WTC11 (cell line): ENCODE measurements around the gene YPEL4. TPM values are rescaled to one million over a fixed set of nuclear protein-coding genes. Genes with fewer than 3 reads are reported as not detected.

Experiments used
- ATAC-seq: fragments of 200-7000 bp; cut with Tn5 transposase; 2 replicates; pipeline ENCODE4 v1.10.0; 2021; ENCODE audit warnings: mild to moderate bottlenecking, moderate library complexity
- CTCF ChIA-PET: fragments of 300-600 bp; sonication (Branson Sonifier 250); formaldehyde crosslinking; loops from one replicate; lab custom pipeline; 2021; ENCODE audit warnings: antibody characterized with exemption; lab: Charles Lee
- POLR2A ChIA-PET: fragments of 350-600 bp; sonication (Branson Sonifier 250); formaldehyde crosslinking; loops from one replicate; lab custom pipeline; 2021; ENCODE audit warnings: antibody characterized with exemption; lab: Charles Lee
- DNase-seq: peaks from one replicate; pipeline ENCODE4 v3.0.0; 2021; ENCODE audit warnings: low spot score
- H3K27ac Mint-ChIP-seq: 2 replicates; pipeline ENCODE4 v1.8.0; 2021; ENCODE audit warnings: mixed read lengths
- H3K27me3 Mint-ChIP-seq: 2 replicates; pipeline ENCODE4 v1.8.0; 2021; ENCODE audit warnings: low read depth, mild to moderate bottlenecking, moderate library complexity, mixed read lengths
- H3K36me3 Mint-ChIP-seq: 2 replicates; pipeline ENCODE4 v1.8.0; 2021; ENCODE audit warnings: mixed read lengths
- H3K4me1 Mint-ChIP-seq: 2 replicates; pipeline ENCODE4 v1.8.0; 2022; ENCODE audit warnings: mixed read lengths
- H3K4me3 Mint-ChIP-seq: 2 replicates; pipeline ENCODE4 v1.8.0; 2021; ENCODE audit warnings: mild to moderate bottlenecking, moderate library complexity, mixed read lengths
- H3K9me3 Mint-ChIP-seq: 2 replicates; pipeline ENCODE4 v1.8.0; 2021; ENCODE audit warnings: mixed read lengths
- ATF1 ChIP-seq: sonication (generic); formaldehyde crosslinking; IDR thresholded peaks from 2 replicates; pipeline ENCODE4 v1.8.1; 2023; ENCODE audit warnings: mild to moderate bottlenecking, moderate library complexity, missing genetic modification reagents
- FOXK1 ChIP-seq: sonication (generic); formaldehyde crosslinking; IDR thresholded peaks from 2 replicates; pipeline ENCODE4 v1.8.0; 2022; ENCODE audit warnings: mild to moderate bottlenecking, moderate library complexity, missing genetic modification reagents
- JAZF1 ChIP-seq: fragments of 250-450 bp; sonication (Bioruptor Pico); IDR thresholded peaks from 2 replicates; pipeline ENCODE4 v1.9.0; 2021; ENCODE audit warnings: moderate library complexity, mild to moderate bottlenecking, inconsistent platforms
- RELA ChIP-seq: sonication (generic); formaldehyde crosslinking; IDR thresholded peaks from 2 replicates; pipeline ENCODE4 v1.8.1; 2022; ENCODE audit warnings: missing genetic modification reagents, mild to moderate bottlenecking, borderline replicate concordance
- TP53 ChIP-seq: sonication (generic); formaldehyde crosslinking; IDR thresholded peaks from 2 replicates; pipeline ENCODE4 v1.8.1; 2023; ENCODE audit warnings: mild to moderate bottlenecking, missing genetic modification reagents
- ZBTB21 ChIP-seq: sonication (generic); formaldehyde crosslinking; IDR thresholded peaks from 2 replicates; pipeline ENCODE4 v1.8.1; 2023; ENCODE audit warnings: mild to moderate bottlenecking, missing genetic modification reagents, borderline replicate concordance
- ZNF671 ChIP-seq: fragments of 250-450 bp; sonication (Bioruptor Pico); IDR thresholded peaks from 2 replicates; pipeline ENCODE4 v1.8.0; 2021; ENCODE audit warnings: mild to moderate bottlenecking
- total RNA-seq: library from RNA; stranded (reverse); gene quantifications from 3 replicates; pipeline ENCODE4 v1.2.3, GENCODE V29; 2021
- TF ChIP-seq, protein P1 (sequence below): sonication (generic); formaldehyde crosslinking; IDR thresholded peaks from 2 replicates; pipeline ENCODE4 v1.8.1; 2023; ENCODE audit warnings: mild to moderate bottlenecking, moderate library complexity, missing genetic modification reagents
- TF ChIP-seq, protein P2 (sequence below): fragments of 250-450 bp; sonication (Bioruptor Pico); conservative IDR thresholded peaks from 2 replicates; pipeline ENCODE4 v1.9.0; 2021; ENCODE audit warnings: mild to moderate bottlenecking
- TF ChIP-seq, protein P3 (sequence below): fragments of 200-600 bp; IDR thresholded peaks from 2 replicates; pipeline ENCODE4 v1.8.0; 2022; ENCODE audit warnings: antibody characterized with exemption
- TF ChIP-seq, protein P4 (sequence below): sonication (generic); formaldehyde crosslinking; IDR thresholded peaks from 2 replicates; pipeline ENCODE4 v1.8.1; 2023; ENCODE audit warnings: mild to moderate bottlenecking, missing genetic modification reagents
- TF ChIP-seq, protein P5 (sequence below): sonication (generic); formaldehyde crosslinking; IDR thresholded peaks from 2 replicates; pipeline ENCODE4 v1.8.1; 2022; ENCODE audit warnings: low read depth, mild to moderate bottlenecking, moderate library complexity, missing genetic modification reagents, borderline replicate concordance
- TF ChIP-seq, protein P6 (sequence below): sonication (generic); formaldehyde crosslinking; IDR thresholded peaks from 2 replicates; pipeline ENCODE4 v1.8.0; 2022; ENCODE audit warnings: mild to moderate bottlenecking, missing genetic modification reagents
- TF ChIP-seq, protein P7 (sequence below): sonication (generic); formaldehyde crosslinking; IDR thresholded peaks from 2 replicates; pipeline ENCODE4 v1.8.1; 2022; ENCODE audit warnings: mild to moderate bottlenecking, missing genetic modification reagents, moderate library complexity, borderline replicate concordance
- TF ChIP-seq, protein P8 (sequence below): fragments of 250-450 bp; sonication (Bioruptor Pico); IDR thresholded peaks from 2 replicates; pipeline ENCODE4 v1.9.0; 2021; ENCODE audit warnings: mild to moderate bottlenecking, borderline replicate concordance
- TF ChIP-seq, protein P9 (sequence below): sonication (generic); formaldehyde crosslinking; IDR thresholded peaks from 2 replicates; pipeline ENCODE4 v1.8.1; 2023; ENCODE audit warnings: mild to moderate bottlenecking, missing genetic modification reagents, moderate library complexity

The YPEL4 gene
- total RNA-seq, 1 experiment from 2014 or later = 0.15 TPM

DNA sequence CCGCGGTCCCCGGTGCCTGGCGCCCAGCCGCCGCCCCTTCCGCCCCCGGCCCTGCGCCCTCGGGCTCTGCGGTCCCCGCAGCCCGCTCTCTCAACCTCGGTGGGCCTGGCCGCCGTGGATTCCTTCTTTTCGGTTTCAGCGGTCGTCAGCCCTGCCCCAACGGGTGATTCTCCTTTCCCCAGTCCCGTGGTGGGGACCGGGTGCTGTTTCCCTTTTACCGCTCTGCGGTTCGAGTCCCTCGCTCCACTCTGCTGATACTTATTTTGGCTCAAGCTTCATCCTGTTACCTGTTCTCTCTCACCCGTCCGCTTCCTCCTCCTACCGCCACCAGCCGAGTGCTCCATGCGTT is 18.7 kb upstream of the YPEL4 start:
- Mint-ChIP-seq H3K4me1 (peaks cover 24% of the 10 kb centered on the region), H3K27me3 (no peaks in the 10 kb centered on the region), H3K9me3 (no peaks in the 10 kb centered on the region), H3K4me3 (peak overlapping the region; percentile 99), H3K27ac (peak overlapping the region; percentile 99), H3K36me3 (peaks cover 23% of the 10 kb centered on the region)
- TF ChIP-seq, protein P1, sequence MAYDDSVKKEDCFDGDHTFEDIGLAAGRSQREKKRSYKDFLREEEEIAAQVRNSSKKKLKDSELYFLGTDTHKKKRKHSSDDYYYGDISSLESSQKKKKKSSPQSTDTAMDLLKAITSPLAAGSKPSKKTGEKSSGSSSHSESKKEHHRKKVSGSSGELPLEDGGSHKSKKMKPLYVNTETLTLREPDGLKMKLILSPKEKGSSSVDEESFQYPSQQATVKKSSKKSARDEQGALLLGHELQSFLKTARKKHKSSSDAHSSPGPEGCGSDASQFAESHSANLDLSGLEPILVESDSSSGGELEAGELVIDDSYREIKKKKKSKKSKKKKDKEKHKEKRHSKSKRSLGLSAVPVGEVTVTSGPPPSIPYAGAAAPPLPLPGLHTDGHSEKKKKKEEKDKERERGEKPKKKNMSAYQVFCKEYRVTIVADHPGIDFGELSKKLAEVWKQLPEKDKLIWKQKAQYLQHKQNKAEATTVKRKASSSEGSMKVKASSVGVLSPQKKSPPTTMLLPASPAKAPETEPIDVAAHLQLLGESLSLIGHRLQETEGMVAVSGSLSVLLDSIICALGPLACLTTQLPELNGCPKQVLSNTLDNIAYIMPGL (CRISPR knock-in tag) = 0 out of 2 replicates have a peak, but pooled peaks have one; percentile 33
- TF ChIP-seq, protein P2, sequence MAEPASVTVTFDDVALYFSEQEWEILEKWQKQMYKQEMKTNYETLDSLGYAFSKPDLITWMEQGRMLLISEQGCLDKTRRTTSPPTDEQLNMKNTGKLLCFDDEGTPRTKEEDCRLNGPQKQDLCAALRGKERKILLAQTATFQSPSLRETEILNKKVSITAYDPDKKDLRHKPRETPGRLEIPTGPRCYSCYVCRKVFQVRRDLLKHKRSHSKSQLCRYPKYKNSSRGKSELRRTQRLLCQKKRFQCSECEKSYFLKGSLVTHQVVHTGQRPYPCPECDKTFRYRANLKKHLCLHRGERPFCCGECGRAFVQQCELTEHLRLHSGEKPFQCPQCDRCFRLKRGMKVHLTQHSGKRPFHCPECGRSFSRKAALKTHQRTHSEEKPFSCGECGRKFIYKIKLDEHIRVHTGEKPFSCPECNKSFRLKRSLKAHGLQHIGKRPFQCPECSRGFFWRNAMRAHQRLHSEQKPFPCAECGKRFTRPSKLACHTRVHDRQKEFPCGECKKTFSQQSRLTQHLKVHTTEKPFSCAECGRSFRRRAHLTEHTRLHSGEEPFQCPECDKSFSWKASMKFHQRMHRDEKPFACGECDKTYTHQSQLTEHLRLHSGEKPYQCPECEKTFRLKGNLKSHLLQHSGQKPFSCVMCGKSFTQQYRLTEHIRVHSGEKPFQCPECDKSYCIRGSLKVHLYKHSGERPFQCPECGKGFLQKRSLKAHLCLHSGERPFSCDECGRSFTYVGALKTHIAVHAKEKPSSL (CRISPR knock-in tag) = no peak
- ATAC-seq (no peak), DNase-seq (no peak)
- CTCF ChIA-PET = interaction anchor here (0.6 to 1.0 kb wide), 3 partner anchors 24 to 175 kb away, joined by 3 read pairs; partner anchors contain the start of gene BTBD18
- POLR2A ChIA-PET = interaction anchor here (0.9 kb wide), 1 partner anchor 29 kb away, joined by 5 read pairs; no protein-coding TSS in a partner anchor

DNA sequence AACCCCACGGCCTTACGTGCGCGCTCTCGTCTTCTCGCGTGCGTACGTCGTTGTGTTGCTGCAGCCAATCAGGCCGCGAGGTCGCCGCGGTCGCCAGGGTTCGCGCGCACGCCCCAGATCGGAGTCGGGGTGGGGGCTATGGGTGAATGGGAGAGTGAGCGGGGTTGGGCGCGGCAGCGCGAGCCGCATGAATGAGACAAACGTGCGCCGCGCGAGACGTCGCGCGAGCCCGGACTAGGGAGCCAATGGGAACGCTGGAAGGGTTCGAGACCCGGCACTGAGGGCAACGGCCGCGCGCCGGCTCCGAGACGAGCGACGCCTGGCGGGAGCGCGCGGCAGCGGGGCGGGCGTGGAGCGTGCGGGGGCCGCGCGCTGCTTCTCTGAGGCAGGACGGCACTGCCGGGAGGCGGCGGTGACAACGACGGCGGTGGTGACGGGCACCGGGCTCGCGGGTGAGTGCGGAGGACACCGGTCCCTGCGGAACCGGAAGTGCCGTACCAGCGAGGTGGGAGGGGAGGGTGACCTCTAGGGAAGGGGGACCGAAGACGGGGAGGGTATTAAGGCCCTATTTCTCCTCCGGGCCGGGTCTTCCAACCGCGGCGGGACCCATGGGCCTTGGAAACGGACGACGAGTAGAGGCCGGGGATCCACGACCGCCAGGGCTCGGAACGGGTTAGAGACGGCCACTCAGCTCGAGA is 18.2 kb upstream of the YPEL4 start, which contains the start of gene ZDHHC5:
Gene ZDHHC5, plus strand, starts transcription at position 379 of the 698 bp plus-strand sequence. CDS start 4,977 bp downstream, outside the sequence.
- POLR2A ChIA-PET = interaction anchor here (0.7 to 0.9 kb wide), 2 partner anchors 27 to 28 kb away, joined by 5 read pairs; no protein-coding TSS in a partner anchor
- Mint-ChIP-seq H3K36me3 (peaks cover 18% of the 10 kb centered on the region), H3K27ac (peak within 1 kb of the TSS; percentile 100), H3K4me1 (peaks cover 19% of the 10 kb centered on the region), H3K4me3 (peak within 1 kb of the TSS; percentile 99), H3K27me3 (no peaks in the 10 kb centered on the region), H3K9me3 (no peaks in the 10 kb centered on the region)
- peak; percentile 99 for DNase-seq
- CTCF ChIA-PET = interaction anchor here (0.6 to 1.0 kb wide), 3 partner anchors 23 to 174 kb away, joined by 3 read pairs; partner anchors contain the start of gene BTBD18
- peak; percentile 87 for ATAC-seq
- TF ChIP-seq TP53 = no peak
- no peak for TF ChIP-seq JAZF1 (CRISPR knock-in tag)
- TF ChIP-seq RELA (CRISPR knock-in tag) = 0 out of 2 replicates have a peak, but pooled peaks have one; percentile 50
- TF ChIP-seq, protein P3, sequence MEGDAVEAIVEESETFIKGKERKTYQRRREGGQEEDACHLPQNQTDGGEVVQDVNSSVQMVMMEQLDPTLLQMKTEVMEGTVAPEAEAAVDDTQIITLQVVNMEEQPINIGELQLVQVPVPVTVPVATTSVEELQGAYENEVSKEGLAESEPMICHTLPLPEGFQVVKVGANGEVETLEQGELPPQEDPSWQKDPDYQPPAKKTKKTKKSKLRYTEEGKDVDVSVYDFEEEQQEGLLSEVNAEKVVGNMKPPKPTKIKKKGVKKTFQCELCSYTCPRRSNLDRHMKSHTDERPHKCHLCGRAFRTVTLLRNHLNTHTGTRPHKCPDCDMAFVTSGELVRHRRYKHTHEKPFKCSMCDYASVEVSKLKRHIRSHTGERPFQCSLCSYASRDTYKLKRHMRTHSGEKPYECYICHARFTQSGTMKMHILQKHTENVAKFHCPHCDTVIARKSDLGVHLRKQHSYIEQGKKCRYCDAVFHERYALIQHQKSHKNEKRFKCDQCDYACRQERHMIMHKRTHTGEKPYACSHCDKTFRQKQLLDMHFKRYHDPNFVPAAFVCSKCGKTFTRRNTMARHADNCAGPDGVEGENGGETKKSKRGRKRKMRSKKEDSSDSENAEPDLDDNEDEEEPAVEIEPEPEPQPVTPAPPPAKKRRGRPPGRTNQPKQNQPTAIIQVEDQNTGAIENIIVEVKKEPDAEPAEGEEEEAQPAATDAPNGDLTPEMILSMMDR = peak; percentile 22; the same call in 1 of the 2 replicates
- TF ChIP-seq, protein P4, sequence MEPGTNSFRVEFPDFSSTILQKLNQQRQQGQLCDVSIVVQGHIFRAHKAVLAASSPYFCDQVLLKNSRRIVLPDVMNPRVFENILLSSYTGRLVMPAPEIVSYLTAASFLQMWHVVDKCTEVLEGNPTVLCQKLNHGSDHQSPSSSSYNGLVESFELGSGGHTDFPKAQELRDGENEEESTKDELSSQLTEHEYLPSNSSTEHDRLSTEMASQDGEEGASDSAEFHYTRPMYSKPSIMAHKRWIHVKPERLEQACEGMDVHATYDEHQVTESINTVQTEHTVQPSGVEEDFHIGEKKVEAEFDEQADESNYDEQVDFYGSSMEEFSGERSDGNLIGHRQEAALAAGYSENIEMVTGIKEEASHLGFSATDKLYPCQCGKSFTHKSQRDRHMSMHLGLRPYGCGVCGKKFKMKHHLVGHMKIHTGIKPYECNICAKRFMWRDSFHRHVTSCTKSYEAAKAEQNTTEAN (CRISPR knock-in tag) = no peak
- TF ChIP-seq, protein P5, sequence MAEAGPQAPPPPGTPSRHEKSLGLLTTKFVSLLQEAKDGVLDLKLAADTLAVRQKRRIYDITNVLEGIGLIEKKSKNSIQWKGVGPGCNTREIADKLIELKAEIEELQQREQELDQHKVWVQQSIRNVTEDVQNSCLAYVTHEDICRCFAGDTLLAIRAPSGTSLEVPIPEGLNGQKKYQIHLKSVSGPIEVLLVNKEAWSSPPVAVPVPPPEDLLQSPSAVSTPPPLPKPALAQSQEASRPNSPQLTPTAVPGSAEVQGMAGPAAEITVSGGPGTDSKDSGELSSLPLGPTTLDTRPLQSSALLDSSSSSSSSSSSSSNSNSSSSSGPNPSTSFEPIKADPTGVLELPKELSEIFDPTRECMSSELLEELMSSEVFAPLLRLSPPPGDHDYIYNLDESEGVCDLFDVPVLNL = no peak
- no peak for TF ChIP-seq ZBTB21 (CRISPR knock-in tag)
- TF ChIP-seq ZNF671 (CRISPR knock-in tag) = no peak
- TF ChIP-seq, protein P6, sequence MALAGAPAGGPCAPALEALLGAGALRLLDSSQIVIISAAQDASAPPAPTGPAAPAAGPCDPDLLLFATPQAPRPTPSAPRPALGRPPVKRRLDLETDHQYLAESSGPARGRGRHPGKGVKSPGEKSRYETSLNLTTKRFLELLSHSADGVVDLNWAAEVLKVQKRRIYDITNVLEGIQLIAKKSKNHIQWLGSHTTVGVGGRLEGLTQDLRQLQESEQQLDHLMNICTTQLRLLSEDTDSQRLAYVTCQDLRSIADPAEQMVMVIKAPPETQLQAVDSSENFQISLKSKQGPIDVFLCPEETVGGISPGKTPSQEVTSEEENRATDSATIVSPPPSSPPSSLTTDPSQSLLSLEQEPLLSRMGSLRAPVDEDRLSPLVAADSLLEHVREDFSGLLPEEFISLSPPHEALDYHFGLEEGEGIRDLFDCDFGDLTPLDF (CRISPR knock-in tag) = no peak
- peak; percentile 85; the same call in 1 of the 2 replicates for TF ChIP-seq ATF1 (CRISPR knock-in tag)
- TF ChIP-seq, protein P7, sequence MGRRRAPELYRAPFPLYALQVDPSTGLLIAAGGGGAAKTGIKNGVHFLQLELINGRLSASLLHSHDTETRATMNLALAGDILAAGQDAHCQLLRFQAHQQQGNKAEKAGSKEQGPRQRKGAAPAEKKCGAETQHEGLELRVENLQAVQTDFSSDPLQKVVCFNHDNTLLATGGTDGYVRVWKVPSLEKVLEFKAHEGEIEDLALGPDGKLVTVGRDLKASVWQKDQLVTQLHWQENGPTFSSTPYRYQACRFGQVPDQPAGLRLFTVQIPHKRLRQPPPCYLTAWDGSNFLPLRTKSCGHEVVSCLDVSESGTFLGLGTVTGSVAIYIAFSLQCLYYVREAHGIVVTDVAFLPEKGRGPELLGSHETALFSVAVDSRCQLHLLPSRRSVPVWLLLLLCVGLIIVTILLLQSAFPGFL (CRISPR knock-in tag) = no peak
- TF ChIP-seq, protein P8, sequence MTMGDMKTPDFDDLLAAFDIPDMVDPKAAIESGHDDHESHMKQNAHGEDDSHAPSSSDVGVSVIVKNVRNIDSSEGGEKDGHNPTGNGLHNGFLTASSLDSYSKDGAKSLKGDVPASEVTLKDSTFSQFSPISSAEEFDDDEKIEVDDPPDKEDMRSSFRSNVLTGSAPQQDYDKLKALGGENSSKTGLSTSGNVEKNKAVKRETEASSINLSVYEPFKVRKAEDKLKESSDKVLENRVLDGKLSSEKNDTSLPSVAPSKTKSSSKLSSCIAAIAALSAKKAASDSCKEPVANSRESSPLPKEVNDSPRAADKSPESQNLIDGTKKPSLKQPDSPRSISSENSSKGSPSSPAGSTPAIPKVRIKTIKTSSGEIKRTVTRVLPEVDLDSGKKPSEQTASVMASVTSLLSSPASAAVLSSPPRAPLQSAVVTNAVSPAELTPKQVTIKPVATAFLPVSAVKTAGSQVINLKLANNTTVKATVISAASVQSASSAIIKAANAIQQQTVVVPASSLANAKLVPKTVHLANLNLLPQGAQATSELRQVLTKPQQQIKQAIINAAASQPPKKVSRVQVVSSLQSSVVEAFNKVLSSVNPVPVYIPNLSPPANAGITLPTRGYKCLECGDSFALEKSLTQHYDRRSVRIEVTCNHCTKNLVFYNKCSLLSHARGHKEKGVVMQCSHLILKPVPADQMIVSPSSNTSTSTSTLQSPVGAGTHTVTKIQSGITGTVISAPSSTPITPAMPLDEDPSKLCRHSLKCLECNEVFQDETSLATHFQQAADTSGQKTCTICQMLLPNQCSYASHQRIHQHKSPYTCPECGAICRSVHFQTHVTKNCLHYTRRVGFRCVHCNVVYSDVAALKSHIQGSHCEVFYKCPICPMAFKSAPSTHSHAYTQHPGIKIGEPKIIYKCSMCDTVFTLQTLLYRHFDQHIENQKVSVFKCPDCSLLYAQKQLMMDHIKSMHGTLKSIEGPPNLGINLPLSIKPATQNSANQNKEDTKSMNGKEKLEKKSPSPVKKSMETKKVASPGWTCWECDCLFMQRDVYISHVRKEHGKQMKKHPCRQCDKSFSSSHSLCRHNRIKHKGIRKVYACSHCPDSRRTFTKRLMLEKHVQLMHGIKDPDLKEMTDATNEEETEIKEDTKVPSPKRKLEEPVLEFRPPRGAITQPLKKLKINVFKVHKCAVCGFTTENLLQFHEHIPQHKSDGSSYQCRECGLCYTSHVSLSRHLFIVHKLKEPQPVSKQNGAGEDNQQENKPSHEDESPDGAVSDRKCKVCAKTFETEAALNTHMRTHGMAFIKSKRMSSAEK = no peak
- TF ChIP-seq FOXK1 (CRISPR knock-in tag) = peak; percentile 79; the same call in 1 of the 2 replicates
- TF ChIP-seq, protein P9, sequence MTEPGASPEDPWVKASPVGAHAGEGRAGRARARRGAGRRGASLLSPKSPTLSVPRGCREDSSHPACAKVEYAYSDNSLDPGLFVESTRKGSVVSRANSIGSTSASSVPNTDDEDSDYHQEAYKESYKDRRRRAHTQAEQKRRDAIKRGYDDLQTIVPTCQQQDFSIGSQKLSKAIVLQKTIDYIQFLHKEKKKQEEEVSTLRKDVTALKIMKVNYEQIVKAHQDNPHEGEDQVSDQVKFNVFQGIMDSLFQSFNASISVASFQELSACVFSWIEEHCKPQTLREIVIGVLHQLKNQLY = no peak
